ENCODE measurements around the gene CEP72.
"Not testable (repeated sequence)": the region's sequence is repeated elsewhere in the genome, so short reads cannot be mapped to it uniquely, and the experiment has no call there.

CEP72 gene

DNA sequence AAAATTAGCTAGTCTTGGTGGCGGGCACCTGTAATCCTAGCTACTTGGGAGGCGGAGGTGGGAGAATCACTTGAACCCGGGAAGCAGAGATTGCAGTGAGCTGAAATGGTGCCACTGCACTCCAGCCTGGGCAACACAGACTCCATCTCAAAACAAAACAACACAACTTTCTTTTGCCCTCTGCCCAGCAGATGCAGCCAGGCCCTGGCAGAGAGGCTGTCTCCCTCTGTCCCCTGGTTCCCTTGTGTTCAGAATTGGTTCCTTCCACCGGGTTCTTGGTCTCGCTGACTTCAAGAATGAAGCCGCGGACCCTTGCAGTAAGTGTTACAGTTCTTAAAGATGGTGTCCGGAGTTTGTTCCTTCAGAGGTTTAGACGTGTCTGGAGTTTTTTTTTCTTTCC is 30.2 kb upstream of the CEP72 start:
- no peak for DNase-seq

DNA sequence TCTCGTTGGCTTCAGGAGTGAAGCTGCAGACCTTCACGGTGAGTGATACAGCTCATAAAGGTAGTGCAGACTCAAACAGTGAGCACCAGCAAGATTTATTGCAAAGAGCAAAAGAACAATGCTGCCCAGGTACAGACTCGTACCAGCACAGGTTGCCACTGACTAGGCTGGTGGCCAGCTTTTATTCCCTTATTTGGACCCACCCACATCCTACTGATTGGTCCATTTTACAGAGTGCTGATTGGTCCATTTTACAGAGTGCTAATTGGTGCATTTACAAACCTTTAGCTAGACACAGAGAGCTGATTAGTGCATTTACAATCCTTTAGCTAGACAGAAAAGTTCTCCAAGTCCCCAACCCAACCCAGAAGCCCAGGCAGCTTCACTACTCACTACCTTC is 29.7 kb upstream of the CEP72 start:
- not testable (repeated sequence) for DNase-seq

DNA sequence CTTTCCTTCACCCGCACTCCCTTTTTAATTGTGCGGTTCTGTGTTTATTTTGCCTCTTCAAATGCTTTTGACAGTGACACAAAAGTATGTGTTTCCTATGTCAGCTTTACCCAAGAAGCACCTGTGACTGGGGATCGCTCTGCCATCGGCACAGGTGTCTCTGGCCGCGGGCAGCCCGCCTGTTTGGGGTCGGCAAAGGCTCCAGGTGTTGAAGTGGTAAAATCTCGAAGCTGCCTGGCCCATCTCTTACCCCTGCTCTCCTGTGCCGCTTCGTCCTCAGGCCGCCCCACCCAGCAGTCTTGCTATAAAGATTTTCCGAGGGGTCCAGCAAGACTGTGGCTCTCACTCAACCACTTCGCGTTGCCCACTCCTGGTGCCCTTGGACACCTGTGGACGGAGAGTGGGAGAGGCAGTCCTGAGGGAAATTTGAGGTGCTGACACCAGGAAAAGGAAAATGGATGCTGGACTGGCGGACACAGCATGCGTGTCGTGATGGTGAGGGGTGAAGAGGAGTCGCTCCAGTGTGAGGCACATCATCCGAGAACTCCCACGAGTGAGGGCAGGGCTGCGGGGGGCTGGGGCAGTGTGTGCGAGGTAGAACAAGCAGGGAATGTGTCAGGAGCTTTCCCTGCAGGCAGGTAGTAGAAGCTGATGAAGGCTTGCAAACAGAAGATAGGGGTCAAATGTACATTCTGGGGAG is 29.1 kb upstream of the CEP72 start:
- DNase-seq, result no peak

DNA sequence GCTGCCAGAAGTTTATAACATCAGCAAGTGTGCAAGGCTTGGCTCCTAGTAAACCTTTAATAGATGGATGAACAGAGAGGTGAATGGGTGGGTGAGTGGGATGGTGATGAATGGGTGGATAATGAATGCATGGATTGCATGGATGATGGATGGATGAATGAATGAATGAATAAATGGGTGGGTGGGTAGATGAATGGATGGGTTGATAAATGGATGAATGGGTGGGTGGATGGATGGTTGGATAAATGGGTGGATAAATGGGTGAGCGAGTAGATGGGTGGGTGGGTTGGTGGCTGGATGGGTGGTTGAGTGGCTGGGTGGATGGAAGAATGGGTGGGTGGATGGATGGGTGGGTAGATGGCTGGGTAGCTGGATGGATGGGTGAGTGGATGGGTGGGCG is 28.5 kb upstream of the CEP72 start:
- no peak for DNase-seq

DNA sequence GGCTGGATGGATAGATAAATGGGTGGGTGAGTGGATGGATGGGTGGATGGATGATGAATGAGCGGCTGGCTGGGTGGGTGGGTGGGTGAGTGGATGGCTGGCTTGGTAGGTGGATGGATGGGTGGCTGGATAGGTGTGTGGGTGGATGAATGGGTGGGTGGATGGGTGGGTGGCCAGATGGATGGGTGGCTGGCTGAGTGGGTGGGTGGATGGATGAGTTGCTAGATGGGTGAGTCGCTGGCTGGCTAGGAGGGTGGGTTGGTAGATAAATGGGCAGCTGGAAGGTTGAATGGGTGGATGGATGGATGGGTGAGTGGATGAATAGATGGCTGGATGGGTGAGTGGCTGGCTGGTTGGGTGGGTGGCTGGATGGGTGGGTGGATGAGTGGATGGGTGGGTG is 27.9 kb upstream of the CEP72 start:
- DNase-seq, result no peak

DNA sequence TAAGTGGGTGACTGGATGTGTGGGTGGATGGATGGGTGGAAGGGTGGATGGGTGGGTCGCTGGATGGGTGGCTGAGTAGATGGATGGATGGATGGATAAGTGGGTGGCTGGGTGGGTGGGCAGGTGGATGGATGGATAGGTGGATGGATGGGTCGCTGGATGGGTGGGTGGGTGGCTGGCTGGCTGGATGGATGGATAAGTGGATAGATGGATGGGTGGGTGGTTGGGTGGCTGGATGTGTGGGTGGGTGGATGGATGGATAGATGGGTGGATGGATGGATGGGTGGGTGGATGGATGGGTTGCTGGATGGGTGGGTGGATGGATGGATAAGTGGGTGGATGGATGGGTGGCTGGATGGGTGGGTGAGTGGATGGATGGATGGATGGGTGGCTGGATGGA is 27.3 kb upstream of the CEP72 start:
- no peak for DNase-seq

DNA sequence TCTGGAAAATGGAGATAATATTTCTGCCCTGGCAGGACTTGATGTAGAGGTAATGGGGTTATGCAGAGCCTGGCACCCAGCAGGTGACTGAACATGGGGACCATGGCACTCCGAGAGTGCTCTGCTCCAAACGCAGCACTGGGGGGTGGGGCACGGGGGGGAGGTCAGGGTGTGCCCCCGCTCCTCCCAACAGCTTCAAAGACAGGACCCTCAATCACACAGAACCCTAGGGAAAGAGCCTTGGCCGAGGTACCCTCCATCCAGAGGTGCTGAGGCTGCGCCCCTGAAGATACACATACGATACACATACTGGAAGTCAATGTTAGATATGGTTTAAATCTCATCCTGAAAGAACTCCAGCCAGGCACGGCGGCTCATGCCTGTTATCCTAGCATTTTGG is 26.6 kb upstream of the CEP72 start:
- no peak for DNase-seq

DNA sequence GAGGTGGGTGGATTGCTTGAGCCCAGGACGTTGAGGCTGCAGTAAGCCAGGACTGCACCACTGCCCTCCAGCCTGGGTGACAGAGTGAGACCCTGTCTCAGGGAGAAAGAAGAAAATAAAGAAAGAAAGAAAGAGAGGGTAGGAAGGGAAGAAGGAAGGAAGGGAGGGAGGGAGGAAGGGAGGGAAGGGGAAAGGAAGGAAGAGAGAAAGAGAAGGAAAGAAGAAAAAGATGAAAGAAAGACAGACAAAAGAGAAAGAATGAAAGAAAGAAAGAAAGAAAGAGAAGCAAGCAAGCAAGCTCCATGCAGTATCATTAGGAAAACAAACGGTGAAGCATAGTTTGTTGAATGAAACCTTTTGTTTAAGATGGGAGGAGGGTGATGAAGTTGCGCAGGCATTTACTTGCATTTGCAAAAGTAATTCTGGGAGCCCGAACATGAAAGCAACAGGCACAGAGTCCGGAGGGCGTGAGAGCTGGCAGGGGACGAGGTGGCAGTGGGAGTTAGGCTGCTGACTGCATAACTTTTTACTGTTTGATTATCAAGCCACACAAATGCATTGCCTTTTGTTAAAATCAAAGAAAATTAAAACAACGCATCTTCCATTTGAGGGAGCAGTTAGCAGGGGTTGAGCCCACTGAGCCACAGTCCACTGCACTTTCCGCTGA is 26.0 kb upstream of the CEP72 start:
- no peak for DNase-seq

DNA sequence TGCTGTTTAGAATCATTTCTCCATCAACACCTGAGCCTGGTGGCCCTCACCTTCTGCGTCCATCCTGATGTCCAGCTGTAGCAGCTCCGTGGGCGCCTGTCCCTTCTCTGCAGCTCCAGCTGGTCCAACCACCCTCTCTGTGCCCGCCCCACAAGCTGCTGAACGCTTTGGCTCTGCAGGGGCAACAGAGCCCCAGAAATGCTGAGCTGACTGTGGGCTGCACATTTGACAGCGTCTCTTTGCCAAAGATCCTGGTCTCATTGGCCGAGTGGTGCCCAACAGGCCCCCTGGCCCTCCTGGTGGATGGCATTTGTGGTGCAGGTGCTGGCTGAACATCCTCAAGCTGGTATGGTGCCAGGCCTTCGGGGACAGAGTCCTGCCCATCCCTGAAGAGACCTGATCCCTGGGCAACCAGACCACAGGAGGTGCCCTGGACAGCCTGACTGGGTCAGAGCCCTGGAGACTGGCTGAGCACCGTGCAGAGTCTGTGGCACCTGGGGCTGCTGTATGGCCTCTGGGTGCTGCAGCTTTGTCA is 25.3 kb upstream of the CEP72 start:
- no peak for DNase-seq

DNA sequence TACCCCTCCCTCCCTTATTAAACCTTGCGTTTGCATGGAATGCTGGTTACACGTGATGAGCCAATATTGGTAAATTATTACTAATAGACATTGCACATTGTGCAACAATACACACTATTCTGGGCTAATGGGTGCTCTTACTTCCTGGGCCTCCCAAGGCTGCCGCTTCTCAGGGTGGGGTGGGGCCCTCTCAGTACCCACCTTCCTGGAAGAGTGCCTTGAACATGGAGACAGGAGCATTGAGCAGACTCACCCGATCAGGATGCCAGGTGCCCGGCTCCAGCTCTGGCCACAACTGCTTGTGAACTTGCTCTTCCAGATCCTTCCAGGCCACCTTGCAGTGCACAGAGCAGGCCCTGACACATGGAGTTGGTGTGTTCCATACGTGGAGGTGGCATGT is 24.7 kb upstream of the CEP72 start:
- DNase-seq, result no peak

DNA sequence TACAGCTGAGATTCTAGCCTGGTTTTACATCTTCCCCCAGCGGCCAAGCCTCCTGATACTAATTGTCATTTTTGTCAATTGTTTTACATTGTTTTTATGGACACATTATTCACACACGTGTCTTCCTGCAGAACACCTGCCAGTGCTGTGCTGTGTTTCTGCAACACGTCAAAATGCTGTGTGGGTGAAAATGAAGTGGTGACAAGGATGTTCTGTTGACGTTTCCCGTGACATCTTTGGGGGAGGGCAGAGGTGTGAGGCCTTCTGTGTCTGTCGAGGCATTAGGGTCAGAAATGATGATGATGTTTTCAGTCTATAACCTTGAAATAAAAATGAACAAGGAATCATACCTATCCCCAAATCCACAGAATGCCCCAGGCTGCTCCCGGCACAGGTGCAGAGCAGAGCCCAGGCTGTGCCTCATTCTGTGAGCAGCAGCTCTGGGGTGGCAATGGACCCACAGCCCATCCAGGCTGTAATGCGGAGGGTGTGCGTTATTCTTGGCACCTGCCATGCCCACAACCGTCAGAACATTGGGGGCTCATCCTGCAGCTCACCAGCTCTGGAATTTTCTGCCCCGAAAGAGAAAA is 23.6 kb upstream of the CEP72 start:
- DNase-seq, result no peak

DNA sequence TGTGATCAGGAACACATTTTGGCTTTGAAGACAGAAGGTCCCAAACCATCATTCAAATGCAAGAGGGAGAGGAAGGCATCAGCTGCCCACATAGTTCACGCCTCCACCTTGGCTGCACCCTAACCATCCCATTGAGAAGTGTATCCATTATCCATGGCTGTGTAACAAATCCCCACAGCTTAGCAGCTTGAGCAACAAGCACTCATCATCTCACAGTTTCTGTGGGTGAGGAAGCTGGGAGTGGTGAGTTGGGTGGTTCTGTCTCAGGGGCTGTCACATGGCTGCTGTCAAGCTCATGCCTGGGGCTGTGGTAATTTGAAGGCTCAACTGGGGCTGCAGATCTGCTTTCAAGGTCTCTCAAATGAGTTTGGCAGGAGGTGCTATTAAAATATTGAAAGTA is 23.0 kb upstream of the CEP72 start:
- DNase-seq, result no peak

DNA sequence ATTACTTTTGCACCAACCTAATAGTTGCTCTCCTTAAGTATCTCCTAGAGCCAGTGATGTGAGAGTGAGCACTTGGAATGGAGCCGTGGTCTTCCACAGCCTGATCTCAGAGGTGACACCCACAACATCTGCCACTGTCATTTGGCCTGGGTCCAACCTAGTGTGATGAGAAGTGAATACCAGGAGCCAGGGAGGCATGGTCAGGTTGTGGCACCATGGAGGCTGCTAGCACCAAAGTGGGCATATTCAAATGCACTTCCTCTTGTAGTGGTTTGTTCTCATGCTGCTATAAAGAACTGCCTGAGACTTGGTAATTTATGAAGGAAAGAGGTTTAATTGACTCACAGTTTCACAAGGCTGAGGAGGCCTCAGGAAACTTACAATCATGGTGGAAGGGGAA is 22.6 kb upstream of the CEP72 start:
- DNase-seq, result no peak

DNA sequence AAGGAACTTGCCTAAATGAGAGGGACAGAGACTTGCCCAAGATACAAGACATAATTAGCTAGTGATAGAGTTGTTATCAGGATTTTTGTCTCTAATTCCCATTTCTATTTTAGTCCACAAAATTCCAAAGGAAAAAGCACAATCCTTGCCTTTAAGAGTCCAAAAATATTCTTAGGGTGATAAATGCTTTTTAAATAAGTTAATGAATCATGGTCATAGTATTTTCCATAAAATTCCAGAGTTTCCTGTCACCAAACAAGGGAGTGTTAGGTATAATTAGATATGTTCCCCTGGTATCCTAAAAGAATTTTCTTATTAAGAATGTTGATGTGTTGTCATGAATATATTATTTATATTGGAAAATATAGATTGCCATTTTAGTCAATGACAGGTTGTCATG is 21.8 kb upstream of the CEP72 start:
- DNase-seq, result no peak

DNA sequence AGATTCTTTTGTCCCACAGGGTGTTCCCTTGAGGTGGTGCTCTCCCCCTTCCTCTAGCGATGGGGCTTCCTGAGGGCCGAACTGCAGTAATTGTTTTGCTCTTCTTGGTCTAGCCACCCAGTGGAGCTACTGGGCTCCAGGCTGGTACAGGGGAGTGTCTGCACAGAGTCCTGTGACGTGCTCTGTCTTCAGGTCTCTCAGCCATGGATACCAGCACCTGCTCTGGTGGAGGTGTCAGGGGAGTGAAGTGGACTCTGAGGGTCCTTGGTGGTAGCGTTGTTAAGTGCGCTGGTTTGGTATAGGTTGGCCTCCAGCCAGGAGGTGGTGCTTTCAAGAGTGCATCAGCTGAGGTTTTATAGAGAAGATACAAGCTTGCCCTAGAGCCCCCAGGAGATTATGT is 20.4 kb upstream of the CEP72 start:
- no peak for DNase-seq

DNA sequence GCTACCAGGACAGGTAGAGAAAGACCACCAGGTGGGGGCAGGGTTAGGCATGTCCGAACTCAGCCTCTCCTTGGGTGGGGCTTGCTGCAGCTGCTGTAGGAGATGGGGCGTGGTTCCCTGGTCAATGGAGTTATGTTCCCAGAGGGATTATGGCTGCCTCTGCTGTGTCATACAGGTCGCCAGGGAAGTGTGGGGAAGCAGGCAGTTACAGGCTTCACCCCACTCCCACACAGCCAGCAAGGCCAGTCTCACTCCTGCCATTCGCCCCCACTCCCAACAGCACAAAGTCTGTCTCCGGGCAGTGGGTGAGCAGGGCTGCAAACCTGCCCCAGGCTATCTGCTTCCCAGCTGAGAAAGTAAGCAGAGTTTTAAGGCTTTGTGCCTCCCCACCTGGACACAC is 20.0 kb upstream of the CEP72 start:
- DNase-seq, result no peak

DNA sequence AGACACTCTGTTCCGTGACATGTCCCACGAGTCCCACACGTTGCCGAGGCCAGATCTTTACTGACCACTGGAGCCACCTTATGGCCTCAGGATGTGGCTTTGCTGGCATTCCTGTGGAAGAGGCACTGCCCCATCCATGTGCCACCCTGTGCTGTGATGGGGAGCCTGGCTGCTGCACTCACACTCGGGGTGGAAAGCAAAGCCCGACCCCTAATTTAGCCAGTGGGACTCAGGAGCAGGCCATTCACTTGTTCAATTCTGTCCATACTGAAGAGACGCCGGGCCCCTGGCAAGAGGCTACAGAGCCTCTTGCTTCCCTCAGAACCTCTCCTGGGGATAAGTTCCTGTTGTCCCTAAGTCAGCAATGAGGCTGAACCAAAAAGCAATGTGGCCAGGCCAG is 18.6 kb upstream of the CEP72 start:
- no peak for DNase-seq

DNA sequence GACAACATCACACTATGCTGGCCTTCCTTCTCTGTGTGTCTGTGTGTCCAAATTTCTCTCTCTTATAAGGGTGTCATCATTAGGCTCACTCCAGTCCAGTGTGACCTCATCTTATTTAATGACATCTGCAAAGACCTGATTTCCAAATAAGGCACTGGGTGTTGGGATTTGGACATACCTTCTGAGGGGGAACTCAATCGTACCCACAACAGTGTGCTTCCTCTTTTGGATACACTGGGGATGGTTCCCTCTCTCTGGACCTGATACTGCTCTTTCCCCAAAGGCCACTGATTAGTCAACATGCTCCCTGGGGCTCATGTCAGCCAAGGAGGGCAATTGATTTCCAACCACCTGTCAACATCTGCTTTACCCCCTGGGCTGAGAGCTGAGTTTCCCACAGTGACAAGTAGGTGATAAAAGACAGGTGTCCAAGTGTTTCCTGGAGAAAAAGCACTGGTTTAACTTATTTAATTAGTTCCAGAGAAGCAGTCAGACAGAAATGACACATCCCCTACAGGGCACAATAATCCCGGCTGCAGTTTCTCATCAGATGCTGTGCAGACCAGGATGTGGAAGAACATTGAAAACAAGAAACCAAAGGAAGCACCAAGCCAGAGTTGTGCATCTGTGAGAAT is 17.8 kb upstream of the CEP72 start:
- no peak for DNase-seq

DNA sequence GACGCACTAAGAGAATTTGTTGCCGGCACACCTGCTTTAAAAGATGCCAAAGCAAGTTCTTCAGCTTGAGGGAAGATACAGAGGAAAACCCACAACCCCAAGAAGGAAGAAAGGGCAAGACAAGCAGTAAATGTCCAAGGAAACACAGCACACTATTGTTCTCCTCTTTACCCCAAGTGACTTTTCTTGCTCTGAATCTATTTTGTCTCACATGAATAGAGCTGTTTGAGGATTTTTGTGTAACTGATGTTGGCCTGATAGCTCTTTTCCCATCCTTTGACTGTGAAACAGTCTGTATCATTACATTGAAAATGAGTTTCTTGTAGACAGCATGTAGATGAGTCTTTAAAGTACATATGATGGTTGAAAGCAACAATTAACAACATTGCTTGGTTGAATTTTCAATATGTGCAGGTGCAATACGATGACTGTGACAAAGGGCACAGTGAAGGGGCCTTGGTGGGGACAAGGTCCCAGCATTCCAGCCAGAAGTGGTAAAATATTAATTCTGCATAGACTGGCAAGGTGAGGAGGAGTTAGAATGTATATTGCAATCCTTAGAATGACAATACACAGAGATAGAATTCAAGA is 16.8 kb upstream of the CEP72 start:
- no peak for DNase-seq

DNA sequence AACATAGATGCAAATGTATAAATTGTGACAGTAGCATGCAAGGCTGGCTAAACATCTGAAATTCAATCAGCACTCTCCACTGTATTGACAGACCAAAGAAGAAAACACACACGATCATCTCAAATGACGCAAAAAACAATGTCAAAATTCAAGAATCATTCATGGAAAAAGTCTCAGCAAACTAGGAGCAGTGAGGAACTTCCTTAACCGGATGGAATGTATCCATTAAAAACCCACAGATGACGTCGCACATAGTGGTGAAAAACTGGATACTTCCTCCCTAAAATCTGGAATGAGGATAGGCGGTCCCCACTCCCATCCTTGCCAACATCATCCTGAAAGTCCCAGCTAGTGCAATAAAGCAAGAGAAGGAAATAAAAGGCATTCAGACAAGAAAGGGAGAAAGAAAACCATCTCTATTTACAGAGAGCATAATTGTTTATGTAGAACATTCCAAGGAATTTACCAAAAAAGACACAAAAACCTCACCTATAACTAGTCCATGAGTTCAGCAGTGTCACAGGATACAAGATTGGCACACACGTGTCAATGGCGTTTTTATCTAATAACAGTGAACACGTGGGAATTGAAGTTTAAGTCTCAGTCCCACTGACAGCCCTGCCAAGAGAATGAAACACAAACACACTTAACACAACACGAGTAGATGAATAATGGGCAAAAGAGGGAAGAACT is 14.1 kb upstream of the CEP72 start:
- DNase-seq, result no peak

DNA sequence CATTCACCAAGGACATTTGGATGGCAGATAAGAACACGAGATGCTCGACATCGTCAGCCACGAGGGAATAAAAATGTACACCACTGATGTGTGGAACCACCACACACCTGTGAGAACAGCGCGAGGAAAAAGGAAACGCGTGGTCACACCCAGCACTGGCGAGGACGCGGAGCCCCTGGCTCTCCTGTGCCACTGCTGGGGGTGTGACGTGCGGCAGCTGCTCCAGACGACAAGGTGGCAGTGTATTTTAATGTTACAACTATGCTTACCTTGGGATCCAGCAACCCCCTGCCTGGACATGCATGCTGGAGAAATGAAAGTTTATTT is 13.6 kb upstream of the CEP72 start:
- no peak for DNase-seq

DNA sequence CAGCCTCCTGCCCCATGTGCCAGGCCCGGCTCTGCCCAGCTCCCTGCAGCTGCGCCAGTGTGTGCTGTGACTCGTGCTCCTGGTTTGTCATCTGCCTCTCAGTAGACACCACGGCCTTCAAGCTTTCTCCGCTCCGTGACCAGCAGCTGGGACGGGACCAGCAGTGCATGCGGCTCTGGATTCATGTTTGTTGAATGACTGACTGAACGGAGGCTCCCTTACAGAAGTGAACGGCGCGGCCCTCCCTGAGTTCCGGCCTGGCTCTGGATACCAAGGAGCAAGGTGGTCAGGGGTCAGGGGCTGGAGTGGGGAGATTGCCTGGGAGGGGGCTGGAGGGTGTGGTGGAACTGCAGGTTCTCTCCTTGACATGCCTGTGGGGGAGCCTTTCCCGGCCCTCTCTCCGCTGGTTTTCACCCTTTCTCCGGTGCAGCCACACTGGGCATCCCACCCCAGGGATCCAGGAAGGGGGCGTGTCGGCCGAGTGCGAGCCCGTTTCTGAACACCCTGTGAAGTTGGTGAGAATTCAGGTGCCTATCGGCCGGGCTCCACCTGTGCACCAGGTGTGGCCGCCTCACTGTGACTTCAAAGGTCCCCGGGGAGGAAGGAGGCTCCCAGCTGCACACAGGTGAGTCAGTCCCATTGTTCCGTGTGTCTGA is 11.1 kb upstream of the CEP72 start:
- DNase-seq, result no peak
